NCI-H2029 treated with DMSO at 0.1 percent for 48 hours (cell line): ENCODE results near the gene ENTPD6.

Experiments used
- DNase-seq: peaks from one replicate; lab custom pipeline; 2025; lab: John Stamatoyannopoulos, UW

Gene ENTPD6

GRCh38 chr20:25209400-25209799 lies 13.9 kb downstream of the ENTPD6 start:
- DNase-seq = no peak

GRCh38 chr20:25209911-25210310 lies 14.4 kb downstream of the ENTPD6 start:
- no peak for DNase-seq

- no peak for DNase-seq
Measured at GRCh38 chr20:25211273-25211672, 15.8 kb downstream of the ENTPD6 start.

GRCh38 chr20:25212242-25212641 lies 16.7 kb downstream of the ENTPD6 start:
- DNase-seq = no peak

GRCh38 chr20:25213566-25214425 lies 18.3 kb downstream of the ENTPD6 start:
- no peak for DNase-seq

- DNase-seq = no peak
Measured at GRCh38 chr20:25214426-25214790, 18.9 kb downstream of the ENTPD6 start.

GRCh38 chr20:25214819-25215218 lies 19.3 kb downstream of the ENTPD6 start:
- no peak for DNase-seq

- DNase-seq = no peak
Measured at GRCh38 chr20:25215521-25215920, 20.0 kb downstream of the ENTPD6 start.

GRCh38 chr20:25216199-25216945 lies 20.9 kb downstream of the ENTPD6 start:
- no peak for DNase-seq

GRCh38 chr20:25217161-25218108 lies 21.9 kb downstream of the ENTPD6 start:
- DNase-seq = no peak

- no peak for DNase-seq
Measured at GRCh38 chr20:25218109-25218486, 22.6 kb downstream of the ENTPD6 start.

GRCh38 chr20:25218492-25218891 lies 23.0 kb downstream of the ENTPD6 start:
- DNase-seq = no peak

GRCh38 chr20:25219365-25219764 lies 23.9 kb downstream of the ENTPD6 start:
- no peak for DNase-seq

- DNase-seq = no peak
Measured at GRCh38 chr20:25220021-25220730, 24.7 kb downstream of the ENTPD6 start.

- peak; percentile 74 for DNase-seq
Measured at GRCh38 chr20:25220810-25221591, 25.5 kb downstream of the ENTPD6 start.

GRCh38 chr20:25221592-25222460 lies 26.3 kb downstream of the ENTPD6 start:
- DNase-seq = no peak

- DNase-seq = no peak
Measured at GRCh38 chr20:25222461-25223178, 27.1 kb downstream of the ENTPD6 start.

- no peak for DNase-seq
Measured at GRCh38 chr20:25223179-25223661, 27.7 kb downstream of the ENTPD6 start.
